ENCODE results near the gene CCDC171. TPM values are rescaled to one million over a fixed set of nuclear protein-coding genes. Genes with fewer than 3 reads are reported as not detected.

CCDC171 gene
- total RNA-seq, 2 experiments from 2014 or later, result 0.49 to 1.1 TPM

- peaks cover 13% of the 10 kb centered on the region for H3K9me3 Mint-ChIP-seq
- H3K36me3 Mint-ChIP-seq (ENCODE audit: low read depth), result no peaks in the 10 kb centered on the region
- H3K27me3 Mint-ChIP-seq, result no peaks in the 10 kb centered on the region
- ATAC-seq (ENCODE audit: poor library complexity), result no peak
- H3K4me3 Mint-ChIP-seq, result no peak overlapping the region
- no peak overlapping the region for H3K4me3 ChIP-seq (ENCODE audit: low read length)
- no peaks in the 10 kb centered on the region for H3K27me3 ChIP-seq (ENCODE audit: control insufficient read depth in 1 of 2, insufficient read depth in 2 of 2, low read length in 2 of 2)
- TF ChIP-seq CTCF (IDR thresholded peaks at IDR 0.05), result no peak
- ChIA-PET CTCF (no interaction called here), POLR2A (no interaction called here)
- H3K4me1 Mint-ChIP-seq (ENCODE audit: low read depth), result no peaks in the 10 kb centered on the region
- DNase-seq, result no peak
- intact Hi-C loops (cut with DNase I, micrococcal nuclease), result no loop called here
- H3K27ac Mint-ChIP-seq, result no peak overlapping the region
- no peak overlapping the region for H3K27ac ChIP-seq (ENCODE audit: low read depth in 1 of 2, low read length in 2 of 2)
- peaks cover 0 to 4% of the 10 kb centered on the region in 2 experiments for H3K9me3 ChIP-seq (ENCODE audit: control insufficient read depth in 1 of 2, insufficient read depth in 1 of 2, low read length in 2 of 2)
- H3K36me3 ChIP-seq (ENCODE audit: insufficient read depth, low read length), result no peaks in the 10 kb centered on the region
- no peaks in the 10 kb centered on the region for H3K4me1 ChIP-seq (ENCODE audit: insufficient read depth, low read length)
Measured at GRCh38 chr9:16010221-16010620, 457.4 kb downstream of the CCDC171 start.

GRCh38 chr9:16012621-16013020 lies 459.8 kb downstream of the CCDC171 start:
- Histone ChIP-seq H3K4me1 (ENCODE audit: insufficient read depth, low read length) (no peaks in the 10 kb centered on the region), H3K4me3 (ENCODE audit: low read length) (no peak overlapping the region), H3K27ac (ENCODE audit: low read depth in 1 of 2, low read length in 2 of 2) (no peak overlapping the region), H3K9me3 (ENCODE audit: control insufficient read depth in 1 of 2, insufficient read depth in 1 of 2, low read length in 2 of 2) (peaks cover 0 to 4% of the 10 kb centered on the region in 2 experiments), H3K36me3 (ENCODE audit: insufficient read depth, low read length) (no peaks in the 10 kb centered on the region), H3K27me3 (ENCODE audit: control insufficient read depth in 1 of 2, insufficient read depth in 2 of 2, low read length in 2 of 2) (no peaks in the 10 kb centered on the region)
- Mint-ChIP-seq H3K36me3 (ENCODE audit: low read depth) (no peaks in the 10 kb centered on the region), H3K4me3 (no peak overlapping the region), H3K4me1 (ENCODE audit: low read depth) (no peaks in the 10 kb centered on the region), H3K27ac (no peak overlapping the region), H3K27me3 (no peaks in the 10 kb centered on the region), H3K9me3 (peaks cover 15% of the 10 kb centered on the region)
- intact Hi-C loops (cut with DNase I, micrococcal nuclease), result no loop called here
- ChIA-PET CTCF (no interaction called here), POLR2A (no interaction called here)
- ATAC-seq (ENCODE audit: poor library complexity) (no peak), DNase-seq (no peak)
- TF ChIP-seq CTCF (IDR thresholded peaks at IDR 0.05), result no peak

DNA sequence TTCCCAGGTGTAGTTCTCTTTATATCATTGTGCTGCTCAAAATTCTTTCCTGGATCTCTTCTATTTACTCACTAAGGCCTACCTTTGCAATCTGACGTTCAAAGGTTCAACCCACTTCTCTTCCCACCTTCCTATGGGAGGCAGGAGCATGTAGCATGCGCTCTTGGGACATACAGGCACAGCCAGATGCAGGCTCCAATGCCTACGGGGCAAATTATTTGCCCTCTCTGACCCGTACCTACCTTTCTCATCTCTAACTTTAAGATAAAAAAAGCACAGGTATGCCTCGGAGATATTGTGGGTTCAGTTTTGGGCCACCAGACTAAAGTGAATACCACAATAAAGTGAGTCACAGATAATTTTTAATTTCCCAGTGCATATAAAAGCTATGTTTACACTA lies 460.5 kb downstream of the CCDC171 start:
- CTCF ChIA-PET, result no interaction called here
- no peaks in the 10 kb centered on the region for H3K27me3 ChIP-seq (ENCODE audit: control insufficient read depth in 1 of 2, insufficient read depth in 2 of 2, low read length in 2 of 2)
- POLR2A ChIA-PET, result no interaction called here
- no peak overlapping the region for H3K27ac Mint-ChIP-seq
- DNase-seq (no peak), ATAC-seq (ENCODE audit: poor library complexity) (no peak)
- no peaks in the 10 kb centered on the region for H3K4me1 ChIP-seq (ENCODE audit: insufficient read depth, low read length)
- H3K27ac ChIP-seq (ENCODE audit: low read depth in 1 of 2, low read length in 2 of 2), result no peak overlapping the region
- H3K4me1 Mint-ChIP-seq (ENCODE audit: low read depth), result no peaks in the 10 kb centered on the region
- no peak overlapping the region for H3K4me3 Mint-ChIP-seq
- no peak for TF ChIP-seq CTCF (IDR thresholded peaks at IDR 0.05)
- no peaks in the 10 kb centered on the region for H3K27me3 Mint-ChIP-seq
- H3K9me3 Mint-ChIP-seq, result peaks cover 15% of the 10 kb centered on the region
- H3K36me3 ChIP-seq (ENCODE audit: insufficient read depth, low read length), result no peaks in the 10 kb centered on the region
- H3K9me3 ChIP-seq (ENCODE audit: control insufficient read depth in 1 of 2, insufficient read depth in 1 of 2, low read length in 2 of 2), result peaks cover 0 to 3% of the 10 kb centered on the region in 2 experiments
- H3K4me3 ChIP-seq (ENCODE audit: low read length), result no peak overlapping the region
- H3K36me3 Mint-ChIP-seq (ENCODE audit: low read depth), result no peaks in the 10 kb centered on the region
- intact Hi-C loops (cut with DNase I, micrococcal nuclease), result no loop called here
